Measurements from ENCODE around the gene CFAP69.

CFAP69 gene, protein sequence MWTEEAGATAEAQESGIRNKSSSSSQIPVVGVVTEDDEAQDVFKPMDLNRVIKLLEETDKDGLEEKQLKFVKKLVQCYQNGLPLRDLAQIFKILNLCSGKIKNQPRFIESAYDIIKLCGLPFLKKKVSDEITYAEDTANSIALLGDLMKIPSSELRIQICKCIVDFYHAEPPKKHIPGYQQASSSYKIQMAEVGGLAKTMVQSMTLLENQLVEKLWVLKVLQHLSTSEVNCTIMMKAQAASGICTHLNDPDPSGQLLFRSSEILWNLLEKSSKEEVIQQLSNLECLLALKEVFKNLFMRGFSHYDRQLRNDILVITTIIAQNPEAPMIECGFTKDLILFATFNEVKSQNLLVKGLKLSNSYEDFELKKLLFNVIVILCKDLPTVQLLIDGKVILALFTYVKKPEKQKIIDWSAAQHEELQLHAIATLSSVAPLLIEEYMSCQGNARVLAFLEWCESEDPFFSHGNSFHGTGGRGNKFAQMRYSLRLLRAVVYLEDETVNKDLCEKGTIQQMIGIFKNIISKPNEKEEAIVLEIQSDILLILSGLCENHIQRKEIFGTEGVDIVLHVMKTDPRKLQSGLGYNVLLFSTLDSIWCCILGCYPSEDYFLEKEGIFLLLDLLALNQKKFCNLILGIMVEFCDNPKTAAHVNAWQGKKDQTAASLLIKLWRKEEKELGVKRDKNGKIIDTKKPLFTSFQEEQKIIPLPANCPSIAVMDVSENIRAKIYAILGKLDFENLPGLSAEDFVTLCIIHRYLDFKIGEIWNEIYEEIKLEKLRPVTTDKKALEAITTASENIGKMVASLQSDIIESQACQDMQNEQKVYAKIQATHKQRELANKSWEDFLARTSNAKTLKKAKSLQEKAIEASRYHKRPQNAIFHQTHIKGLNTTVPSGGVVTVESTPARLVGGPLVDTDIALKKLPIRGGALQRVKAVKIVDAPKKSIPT

DNA sequence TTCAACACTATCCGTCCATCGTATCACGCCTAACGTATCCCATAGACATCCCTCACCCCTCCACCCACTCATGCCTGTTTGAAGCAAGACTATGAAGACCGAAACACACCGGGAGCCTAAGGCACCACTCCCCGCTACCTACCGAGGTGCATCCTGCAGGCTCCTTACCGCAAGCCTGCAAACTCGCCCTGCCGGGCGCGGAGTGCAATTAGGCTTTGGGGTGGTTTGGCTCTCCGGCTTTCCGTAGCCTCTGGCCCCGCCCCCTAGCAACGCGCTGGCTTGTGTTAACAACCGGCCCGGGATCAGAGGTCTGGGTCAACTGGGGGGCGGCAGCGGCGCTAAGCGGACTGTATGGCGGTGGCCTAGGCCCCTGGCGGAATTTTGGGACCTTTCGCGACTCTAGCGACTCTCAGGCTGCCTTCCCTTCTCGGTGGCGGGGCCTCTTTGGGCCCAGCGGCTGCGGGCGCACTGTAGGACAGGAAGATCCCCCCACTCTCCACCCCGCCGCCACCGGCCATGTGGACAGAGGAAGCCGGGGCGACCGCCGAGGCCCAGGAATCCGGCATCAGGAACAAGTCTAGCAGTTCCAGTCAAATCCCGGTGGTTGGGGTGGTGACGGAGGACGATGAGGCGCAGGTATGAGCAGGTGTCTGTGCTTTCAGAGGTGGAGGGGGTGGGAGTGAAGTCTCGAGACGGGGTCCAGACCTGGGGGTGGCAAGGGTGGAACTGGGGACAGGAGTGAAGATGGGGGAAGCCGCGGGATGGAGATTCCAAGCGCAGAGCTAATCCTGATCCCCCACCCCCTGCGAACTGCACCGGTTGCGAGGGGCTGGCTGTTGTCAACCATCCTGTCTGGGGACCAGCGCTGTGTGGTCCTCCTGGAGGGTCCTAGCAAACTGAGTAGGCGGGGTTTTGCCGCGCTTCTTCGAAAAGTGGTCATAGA is at the start of gene CFAP69:
TSS of gene CFAP69 (plus strand) at position 266 of the 943 bp plus-strand sequence. CDS start at position 517, 251 bp downstream.
- peak; percentile 72 to 87 (median 86) for DNase-seq (ENCODE audit: low read depth in 4 of 4, low spot score in 1 of 4)

DNA sequence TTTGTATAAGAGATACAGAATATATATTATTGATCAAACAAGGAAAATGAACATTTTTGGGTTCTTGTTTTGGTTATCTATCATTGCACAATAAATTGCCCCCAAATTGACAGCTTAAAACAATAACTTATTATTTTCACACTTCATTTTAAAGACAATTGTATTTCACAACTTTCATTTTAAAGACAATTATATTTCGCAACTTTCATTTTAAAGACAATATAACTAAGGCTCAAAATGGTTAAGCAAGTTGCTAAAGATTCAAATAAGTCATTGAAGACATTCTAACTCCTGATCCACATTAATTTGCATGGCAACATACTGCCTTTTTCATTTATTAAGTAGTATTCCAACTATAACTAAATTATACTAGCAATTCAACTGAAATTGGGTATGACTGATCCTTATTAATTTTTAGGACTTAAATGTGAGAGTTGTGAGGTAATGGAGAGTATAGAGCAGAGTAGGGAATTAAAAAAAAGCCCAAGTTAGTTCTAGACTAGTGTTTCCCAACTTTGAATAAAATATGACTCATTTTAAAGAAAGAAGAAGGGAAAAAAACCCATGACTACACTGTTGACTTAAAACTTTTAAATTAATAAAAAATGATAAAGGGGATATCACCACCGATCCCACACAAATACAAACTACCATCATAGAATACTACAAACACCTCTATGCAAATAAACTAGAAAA is 43.3 kb upstream of the CFAP69 start:
- DNase-seq (ENCODE audit: low read depth in 4 of 4, low spot score in 1 of 4), result no peak

GRCh38 chr7:90207956-90208355 is 37.0 kb upstream of the CFAP69 start:
- no peak for DNase-seq (ENCODE audit: low read depth in 4 of 4, low spot score in 1 of 4)

DNA sequence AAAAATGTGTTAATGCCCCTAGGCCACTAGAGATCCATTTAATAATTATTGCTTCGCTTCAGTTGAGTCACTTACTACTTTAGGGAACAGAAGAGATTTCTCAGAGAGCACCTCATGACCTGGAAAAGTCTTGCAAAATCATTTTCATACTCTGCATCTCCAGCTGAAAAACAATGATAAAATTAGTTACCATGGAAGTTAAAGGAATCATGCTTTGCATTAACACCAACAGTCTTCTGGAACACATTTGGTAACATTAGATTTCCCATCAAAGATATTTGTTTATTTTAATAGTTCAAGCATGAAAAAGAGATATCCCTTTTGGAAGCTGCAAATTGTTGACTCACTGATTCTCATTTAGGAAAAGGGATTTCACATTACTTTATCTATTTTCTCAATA is 35.2 kb upstream of the CFAP69 start:
- no peak for DNase-seq (ENCODE audit: low read depth in 4 of 4, low spot score in 1 of 4)

GRCh38 chr7:90210475-90210874 is 34.5 kb upstream of the CFAP69 start:
- DNase-seq (ENCODE audit: low read depth in 4 of 4, low spot score in 1 of 4), result no peak

GRCh38 chr7:90210981-90211380 is 34.0 kb upstream of the CFAP69 start:
- DNase-seq (ENCODE audit: low read depth in 4 of 4, low spot score in 1 of 4), result no peak

- DNase-seq (ENCODE audit: low read depth in 4 of 4, low spot score in 1 of 4), result peak in 2 of 4 experiments; percentile 14 to 38
These were observed 33.4 kb upstream of the CFAP69 start, which contains the start of gene STEAP2 for GRCh38 chr7:90211391-90212148. TSS of gene STEAP2 (plus strand) at chr7:90211740. CDS start at chr7:90225083, 13,343 bp downstream.

DNA sequence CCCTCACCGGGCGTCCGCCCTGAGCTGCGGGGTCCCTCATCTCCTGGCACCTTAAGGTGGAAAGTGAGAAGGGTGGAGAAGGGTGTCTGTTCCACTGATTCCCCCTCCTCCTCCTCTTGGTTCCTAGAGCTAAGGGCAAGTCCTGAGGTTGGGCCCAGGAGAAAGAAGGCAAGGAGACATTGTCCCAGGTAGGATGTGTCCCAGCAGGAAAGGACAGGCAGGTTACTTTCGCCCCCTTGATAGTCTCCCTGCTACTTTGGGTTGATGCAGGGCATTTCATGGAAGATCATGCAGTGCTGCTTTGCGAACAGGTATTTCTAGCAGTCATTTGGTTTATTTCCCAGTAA is 32.9 kb upstream of the CFAP69 start:
- no peak for DNase-seq (ENCODE audit: low read depth in 4 of 4, low spot score in 1 of 4)

DNA sequence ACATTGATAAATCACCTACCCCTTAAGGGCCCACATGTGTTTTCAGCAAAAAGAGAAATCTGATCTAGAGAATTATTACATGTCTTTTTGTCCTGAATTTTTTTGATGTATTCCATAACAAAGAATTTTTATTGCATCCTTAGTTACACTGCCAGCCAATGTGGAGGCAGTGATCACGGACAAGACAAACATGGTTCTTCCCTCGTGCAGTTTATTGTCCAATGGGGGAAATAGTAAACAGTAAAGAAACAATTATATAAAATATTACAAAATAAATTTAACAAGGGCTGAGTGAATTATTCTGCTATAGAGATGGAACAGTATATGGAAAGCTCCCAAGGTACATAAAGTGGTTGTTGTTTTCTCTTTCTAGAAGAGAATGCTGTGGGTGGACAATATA is 31.5 kb upstream of the CFAP69 start:
- no peak for DNase-seq (ENCODE audit: low read depth in 4 of 4, low spot score in 1 of 4)

DNA sequence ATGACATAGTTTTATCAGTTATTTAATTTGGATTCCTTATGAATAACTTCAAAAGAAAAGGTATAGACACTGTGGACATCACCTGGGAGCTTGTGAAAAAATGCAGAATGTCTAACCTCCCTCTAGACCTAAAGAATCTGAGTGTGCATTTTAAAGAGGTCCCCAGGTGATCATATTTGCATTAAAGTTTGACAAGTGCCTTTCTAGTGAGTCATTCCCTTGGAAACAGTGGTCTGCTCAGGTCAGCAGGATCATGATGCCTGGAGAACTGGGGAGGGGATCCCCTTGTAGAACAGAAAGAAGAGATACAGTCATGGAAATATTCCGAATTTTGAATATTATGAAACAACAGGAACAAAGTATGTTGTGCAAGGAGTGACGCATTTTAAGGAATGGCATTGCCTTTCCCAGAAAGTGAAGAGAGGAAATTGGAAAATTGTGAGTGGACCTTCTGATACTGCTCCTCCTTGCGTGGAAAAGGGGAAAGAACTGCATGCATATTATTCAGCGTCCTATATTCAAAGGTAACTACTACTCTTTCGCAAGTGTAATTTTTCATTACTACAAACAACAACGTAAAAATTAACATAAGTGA is 28.8 kb upstream of the CFAP69 start:
- no peak for DNase-seq (ENCODE audit: low read depth in 4 of 4, low spot score in 1 of 4)

DNA sequence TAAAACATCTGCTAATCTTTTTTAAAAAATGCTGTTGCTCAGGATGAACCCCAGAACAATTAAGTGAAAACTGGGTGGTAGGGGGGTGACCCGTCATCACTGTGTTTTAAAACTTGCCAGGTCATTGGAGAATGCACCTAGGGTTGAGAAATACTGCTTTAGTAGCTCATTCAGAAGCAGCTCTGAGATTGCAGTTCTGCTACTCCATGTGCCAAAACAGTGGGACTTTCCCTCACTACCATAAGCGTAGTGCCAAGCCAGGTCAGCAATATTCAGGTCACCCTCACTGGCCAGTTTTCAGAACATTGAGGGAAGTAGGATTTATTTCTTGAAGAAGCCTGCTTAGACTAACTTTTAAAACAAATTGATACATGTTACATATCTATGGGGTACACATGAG is 28.2 kb upstream of the CFAP69 start:
- DNase-seq (ENCODE audit: low read depth in 4 of 4, low spot score in 1 of 4), result no peak

GRCh38 chr7:90222390-90222789 is 22.6 kb upstream of the CFAP69 start:
- DNase-seq (ENCODE audit: low read depth in 4 of 4, low spot score in 1 of 4), result no peak

DNA sequence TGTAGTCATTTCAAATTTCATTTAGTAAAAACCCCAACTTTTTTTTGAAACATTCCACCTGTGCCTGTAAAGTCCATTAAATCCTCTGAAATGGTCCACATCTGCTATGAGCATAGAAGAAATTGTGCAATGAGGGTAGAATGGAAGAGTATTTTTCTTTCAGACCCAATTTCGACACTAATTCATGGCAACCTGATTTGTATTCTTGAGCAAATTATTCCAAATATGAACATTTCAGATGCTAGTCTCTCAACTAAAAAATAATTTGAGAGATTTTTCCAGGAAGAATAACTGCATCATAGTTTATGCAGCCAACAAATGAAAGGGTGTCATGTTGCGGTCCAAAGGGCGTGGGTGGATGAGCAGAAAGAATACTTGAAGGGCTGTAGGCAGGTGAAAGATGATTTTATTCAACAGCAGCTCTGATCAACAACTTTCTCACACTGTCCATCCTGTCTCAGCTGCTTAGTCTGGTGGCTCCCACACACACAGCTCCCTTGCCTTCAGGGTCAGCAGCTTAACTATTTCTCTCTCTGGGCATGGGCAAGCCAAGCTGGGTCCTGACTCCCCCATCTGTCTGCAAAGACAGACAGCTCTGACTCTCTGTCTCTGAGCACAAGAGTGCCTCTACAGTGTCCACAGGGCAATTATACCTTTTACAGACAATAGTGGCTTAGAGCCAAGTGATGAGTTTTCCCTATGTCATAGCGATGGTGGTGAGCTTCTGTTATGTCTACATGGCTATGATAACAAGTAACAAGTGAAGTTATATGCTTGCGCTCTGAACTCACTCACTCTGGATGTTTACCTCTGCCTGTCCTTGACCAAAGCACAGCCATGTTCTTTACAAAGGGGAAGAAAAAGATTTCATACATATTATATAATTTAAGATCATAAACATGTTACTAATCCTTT is 21.9 kb upstream of the CFAP69 start:
- no peak for DNase-seq (ENCODE audit: low read depth in 4 of 4, low spot score in 1 of 4)

GRCh38 chr7:90224195-90224594 is 20.8 kb upstream of the CFAP69 start:
- no peak for DNase-seq (ENCODE audit: low read depth in 4 of 4, low spot score in 1 of 4)

GRCh38 chr7:90225181-90225580 is 19.8 kb upstream of the CFAP69 start:
- DNase-seq (ENCODE audit: low read depth in 4 of 4, low spot score in 1 of 4), result no peak

GRCh38 chr7:90225601-90226000 is 19.4 kb upstream of the CFAP69 start:
- no peak for DNase-seq (ENCODE audit: low read depth in 4 of 4, low spot score in 1 of 4)

DNA sequence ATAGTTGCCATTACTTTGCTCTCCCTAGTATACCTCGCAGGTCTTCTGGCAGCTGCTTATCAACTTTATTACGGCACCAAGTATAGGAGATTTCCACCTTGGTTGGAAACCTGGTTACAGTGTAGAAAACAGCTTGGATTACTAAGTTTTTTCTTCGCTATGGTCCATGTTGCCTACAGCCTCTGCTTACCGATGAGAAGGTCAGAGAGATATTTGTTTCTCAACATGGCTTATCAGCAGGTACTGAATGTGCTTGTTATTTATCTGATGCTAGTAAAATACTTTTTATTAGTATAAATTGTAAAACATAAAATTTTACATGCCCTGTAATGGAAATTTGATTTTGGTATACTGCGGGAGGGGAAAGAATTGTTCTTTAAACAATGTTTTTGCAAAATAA is 17.7 kb upstream of the CFAP69 start:
- no peak for DNase-seq (ENCODE audit: low read depth in 4 of 4, low spot score in 1 of 4)

DNA sequence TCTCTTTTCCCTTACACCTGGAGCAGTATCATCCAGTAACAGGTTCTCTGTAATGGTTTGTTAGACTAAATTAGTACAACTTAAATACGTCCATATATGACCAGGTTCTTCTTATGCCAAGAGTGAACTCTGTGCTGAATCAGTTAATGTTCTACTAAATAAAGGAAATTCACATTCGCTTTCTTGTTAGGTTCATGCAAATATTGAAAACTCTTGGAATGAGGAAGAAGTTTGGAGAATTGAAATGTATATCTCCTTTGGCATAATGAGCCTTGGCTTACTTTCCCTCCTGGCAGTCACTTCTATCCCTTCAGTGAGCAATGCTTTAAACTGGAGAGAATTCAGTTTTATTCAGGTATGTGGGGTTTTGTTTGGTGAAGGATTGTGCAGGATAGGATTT is 15.3 kb upstream of the CFAP69 start:
- DNase-seq (ENCODE audit: low read depth in 4 of 4, low spot score in 1 of 4), result no peak

Measured in stimulated activated CD4-positive, alpha-beta T cell treated with anti-CD3 and anti-CD28 coated beads, Interleukin-1b, Interleukin-23, amount 100 ng/mL, for 24 hours (primary cell).